H9 (cell line): ENCODE measurements around the gene SLC25A20. TPM values are rescaled to one million over a fixed set of nuclear protein-coding genes. Genes with fewer than 3 reads are reported as not detected.

Experiments
- DNase-seq: peaks from one replicate; pipeline ENCODE4 v3.0.0-alpha.2; 2017
- H2AFZ ChIP-seq: one replicate; pipeline ENCODE4 v1.6.1; 2013; ENCODE audit warnings: mild to moderate bottlenecking, low read length, control low read depth, moderate library complexity
- H2AK5ac ChIP-seq: 2 replicates; pipeline ENCODE4 v1.6.1; 2013; ENCODE audit warnings: low read length, control low read depth, mixed read lengths; ENCODE audit not compliant: insufficient read length
- H2BK120ac ChIP-seq: one replicate; pipeline ENCODE4 v1.6.1; 2013; ENCODE audit warnings: low read depth, mild to moderate bottlenecking, low read length, control low read depth, inconsistent platforms; ENCODE audit not compliant: poor library complexity, severe bottlenecking
- H2BK12ac ChIP-seq: 2 replicates; pipeline ENCODE4 v1.6.1; 2013; ENCODE audit warnings: low read length, control low read depth, mixed read lengths, low read depth; ENCODE audit not compliant: insufficient read length
- H2BK15ac ChIP-seq: 2 replicates; pipeline ENCODE4 v1.6.1; 2013; ENCODE audit warnings: low read depth, low read length, control low read depth
- H2BK20ac ChIP-seq: one replicate; pipeline ENCODE4 v1.6.1; 2013; ENCODE audit warnings: low read depth, mild to moderate bottlenecking, low read length, control low read depth, inconsistent platforms; ENCODE audit not compliant: poor library complexity, severe bottlenecking
- H2BK5ac ChIP-seq: 2 replicates; pipeline ENCODE4 v1.6.1; 2013; ENCODE audit warnings: low read length, control low read depth, mixed read lengths; ENCODE audit not compliant: insufficient read length
- H3K14ac ChIP-seq: 2 replicates; pipeline ENCODE4 v1.6.1; 2013; ENCODE audit warnings: low read length, control low read depth; ENCODE audit not compliant: insufficient read depth
- H3K18ac ChIP-seq: 2 replicates; pipeline ENCODE4 v1.6.1; 2013; ENCODE audit warnings: low read depth, mild to moderate bottlenecking, mixed read lengths, low read length, control low read depth; ENCODE audit not compliant: insufficient read length
- H3K23ac ChIP-seq: 2 replicates; pipeline ENCODE4 v1.6.1; 2013; ENCODE audit warnings: low read length, control low read depth, mixed read lengths, low read depth; ENCODE audit not compliant: insufficient read length
- H3K23me2 ChIP-seq: 2 replicates; pipeline ENCODE4 v1.6.1; 2013; ENCODE audit warnings: low read depth, mild to moderate bottlenecking, mixed read lengths, low read length, control low read depth; ENCODE audit not compliant: insufficient read length, poor library complexity, severe bottlenecking
- H3K27ac ChIP-seq: 2 replicates; pipeline ENCODE4 v1.5.1; 2013; ENCODE audit warnings: low read length, control low read depth, mixed read lengths, low read depth; ENCODE audit not compliant: insufficient read length
- H3K27me3 ChIP-seq: 2 replicates; pipeline ENCODE4 v1.6.1; 2013; ENCODE audit warnings: low read length, control low read depth, inconsistent platforms; ENCODE audit not compliant: insufficient read depth
- H3K4ac ChIP-seq: 2 replicates; pipeline ENCODE4 v1.6.1; 2013; ENCODE audit warnings: low read depth, mild to moderate bottlenecking, control low read depth, inconsistent platforms, low read length, moderate library complexity
- H3K4me1 ChIP-seq: 2 replicates; pipeline ENCODE4 v1.6.1; 2013; ENCODE audit warnings: low read length, control low read depth, inconsistent platforms; ENCODE audit not compliant: insufficient read depth
- H3K4me2 ChIP-seq: 2 replicates; pipeline ENCODE4 v1.6.1; 2013; ENCODE audit warnings: low read length, control low read depth, mixed read lengths; ENCODE audit not compliant: insufficient read length, insufficient read depth
- H3K56ac ChIP-seq: 2 replicates; pipeline ENCODE4 v1.6.1; 2013; ENCODE audit warnings: low read depth, mild to moderate bottlenecking, mixed read lengths, low read length, control low read depth; ENCODE audit not compliant: insufficient read length
- H3K79me1 ChIP-seq: 2 replicates; pipeline ENCODE4 v1.6.1; 2013; ENCODE audit warnings: low read depth, mild to moderate bottlenecking, moderate library complexity, low read length, control low read depth, inconsistent platforms; ENCODE audit not compliant: insufficient read depth, poor library complexity, severe bottlenecking
- H3K79me2 ChIP-seq: 2 replicates; pipeline ENCODE4 v1.6.1; 2013; ENCODE audit warnings: low read length, control low read depth, inconsistent platforms; ENCODE audit not compliant: insufficient read depth
- H3K9ac ChIP-seq: 2 replicates; pipeline ENCODE4 v1.6.1; 2013; ENCODE audit warnings: low read length, control low read depth, mixed read lengths; ENCODE audit not compliant: insufficient read length; ENCODE audit errors: extremely low read depth
- H3K9me3 ChIP-seq: one replicate; pipeline ENCODE4 v1.6.1; 2013; ENCODE audit warnings: low read depth, low read length, inconsistent platforms; ENCODE audit not compliant: control insufficient read depth
- H3T11ph ChIP-seq: one replicate; pipeline ENCODE4 v1.6.1; 2013; ENCODE audit warnings: mild to moderate bottlenecking, low read length, control low read depth, inconsistent platforms
- H4K20me1 ChIP-seq: one replicate; pipeline ENCODE4 v1.6.1; 2013; ENCODE audit not compliant: control insufficient read depth, insufficient read length, insufficient read depth
- H4K5ac ChIP-seq: 2 replicates; pipeline ENCODE4 v1.6.1; 2013; ENCODE audit warnings: low read depth, mild to moderate bottlenecking, mixed read lengths, low read length, control low read depth; ENCODE audit not compliant: insufficient read length
- H4K8ac ChIP-seq: replicated peaks from 2 replicates; pipeline ENCODE4 v1.6.1; 2013; ENCODE audit warnings: low read length, control low read depth, mixed read lengths, low read depth; ENCODE audit not compliant: insufficient read length
- H4K91ac ChIP-seq: 2 replicates; pipeline ENCODE4 v1.6.1; 2013; ENCODE audit warnings: low read depth, mild to moderate bottlenecking, moderate library complexity, mixed read lengths, low read length, control low read depth; ENCODE audit not compliant: insufficient read length
- H3K27ac Mint-ChIP-seq, 3 experiments: 2 replicates in 2 of 3; 3 replicates in 1 of 3; pipeline ENCODE4 v1.8.0; 2020 to 2021; ENCODE audit warnings: mixed read lengths in 3 of 3, mild to moderate bottlenecking in 1 of 3, moderate library complexity in 1 of 3
- H3K27me3 Mint-ChIP-seq: 2 replicates; pipeline ENCODE4 v1.8.0; 2021; ENCODE audit warnings: low read depth, mild to moderate bottlenecking, moderate library complexity, mixed read lengths
- H3K36me3 Mint-ChIP-seq, 3 experiments: 2 replicates in 2 of 3; 3 replicates in 1 of 3; pipeline ENCODE4 v1.8.0; 2020 to 2021; ENCODE audit warnings: low read depth in 3 of 3, mixed read lengths in 3 of 3; ENCODE audit not compliant: insufficient read depth in 1 of 3
- H3K4me1 Mint-ChIP-seq, 2 experiments: 2 replicates each; pipeline ENCODE4 v1.8.0; 2020; ENCODE audit warnings: mixed read lengths in 2 of 2
- H3K4me3 Mint-ChIP-seq, 2 experiments: 2 replicates in 1 of 2; 3 replicates in 1 of 2; pipeline ENCODE4 v1.8.0; 2020 to 2021; ENCODE audit warnings: mild to moderate bottlenecking in 2 of 2, mixed read lengths in 2 of 2, moderate library complexity in 1 of 2
- H3K9me3 Mint-ChIP-seq, 2 experiments: 2 replicates in 1 of 2; 3 replicates in 1 of 2; pipeline ENCODE4 v1.8.0; 2020; ENCODE audit warnings: mild to moderate bottlenecking in 2 of 2, mixed read lengths in 2 of 2, moderate library complexity in 1 of 2
- CTCF ChIP-seq: fragments of 200-600 bp; sonication (generic); conservative IDR thresholded peaks from 3 replicates; pipeline ENCODE4 v1.8.0; 2021; ENCODE audit warnings: antibody characterized with exemption, mild to moderate bottlenecking
- WGBS: extraction: QIAGEN DNeasy Blood & Tissue Kit; methylation state at CpG from one replicate; pipeline ENCODE4 v1.1.7; 2013; ENCODE audit warnings: missing lambda C conversion rate, low lambda C conversion rate, mixed read lengths; ENCODE audit not compliant: insufficient read length; ENCODE audit errors: extremely low coverage; 5-methylcytosine and 5-hydroxymethylcytosine counted together
- total RNA-seq: library from RNA; stranded (reverse); gene quantifications from 2 replicates; pipeline ENCODE4 v1.2.1, GENCODE V29; 2021

The SLC25A20 gene
- total RNA-seq, 1 experiment from 2014 or later, result 7.4 TPM

GRCh38 chr3:48879994-48880377 is 18.7 kb downstream of the SLC25A20 start:
- no peak overlapping the region for H2BK20ac ChIP-seq
- no peak overlapping the region for H2BK12ac ChIP-seq
- Mint-ChIP-seq H3K4me1 (no peaks in the 10 kb centered on the region), H3K9me3 (no peaks in the 10 kb centered on the region), H3K27ac (no peak overlapping the region; a peak in 1 of 7 replicates), H3K4me3 (no peak overlapping the region), H3K27me3 (no peaks in the 10 kb centered on the region; the same call in 1 of the 2 replicates), H3K36me3 (0 out of 7 replicates have a peak, but pooled peaks cover 0 to 2% (median 0%) of the 10 kb centered on the region in 3 experiments)
- no peak overlapping the region for H4K5ac ChIP-seq
- no peaks in the 10 kb centered on the region for H3K27me3 ChIP-seq
- no peaks in the 10 kb centered on the region for H3K4me1 ChIP-seq
- H4K91ac ChIP-seq, result no peak overlapping the region
- no peak overlapping the region for H3K4ac ChIP-seq
- H3K9ac ChIP-seq, result no peak overlapping the region
- TF ChIP-seq CTCF, result no peak
- no peaks in the 10 kb centered on the region for H3K79me2 ChIP-seq
- H3K18ac ChIP-seq, result no peak overlapping the region
- H3K14ac ChIP-seq, result no peak overlapping the region
- H3K79me1 ChIP-seq, result no peaks in the 10 kb centered on the region
- no peak overlapping the region for H3K27ac ChIP-seq
- no peak overlapping the region for H2AK5ac ChIP-seq
- no peak overlapping the region for H2BK15ac ChIP-seq
- no peak overlapping the region for H2BK5ac ChIP-seq
- no peak overlapping the region for H3T11ph ChIP-seq
- no peaks in the 10 kb centered on the region for H3K23me2 ChIP-seq
- no peaks in the 10 kb centered on the region for H4K20me1 ChIP-seq
- H2BK120ac ChIP-seq, result no peak overlapping the region
- no peaks in the 10 kb centered on the region for H3K9me3 ChIP-seq
- H3K23ac ChIP-seq, result no peak overlapping the region
- DNase-seq, result no peak
- WGBS, result no CpG with 5 or more reads among the region's 6 CpGs
- no peak overlapping the region for H4K8ac ChIP-seq
- no peak overlapping the region for H3K4me2 ChIP-seq
- H3K56ac ChIP-seq, result no peak overlapping the region
- H2AFZ ChIP-seq, result no peak overlapping the region
